Psoas muscle (tissue), 8 donors: ENCODE results near the gene CANX. TPM values are rescaled to one million over a fixed set of nuclear protein-coding genes. Genes with fewer than 3 reads are reported as not detected.
"Not testable (repeated sequence)": the region's sequence is repeated elsewhere in the genome, so short reads cannot be mapped to it uniquely, and the experiment has no call there.

Experiments
- ATAC-seq, 4 donors: fragments of 200-7000 bp; cut with Tn5 transposase; one replicate each; pipeline ENCODE4 v1.9.1; 2020; ENCODE audit warnings: moderate library complexity in 3 of 4, mild to moderate bottlenecking in 2 of 4
- DNase-seq, 2 donors: peaks; one replicate each; pipeline ENCODE4 v3.0.0-alpha.2; 2020
- H3K27ac ChIP-seq: fragments of 200-600 bp; one replicate; pipeline ENCODE4 v1.8.0; 2022
- H3K27me3 ChIP-seq, 3 donors: fragments of 200-600 bp in 1 of 3; one replicate each; pipeline versions ENCODE4 v1.6.1 to v1.8.0; 2013 to 2022; ENCODE audit warnings: low read length in 2 of 3, mild to moderate bottlenecking in 2 of 3, moderate library complexity in 1 of 3; ENCODE audit not compliant: insufficient read depth in 3 of 3
- H3K36me3 ChIP-seq, 2 donors: fragments of 200-600 bp in 1 of 2; one replicate each; pipeline versions ENCODE4 v1.6.1 to v1.8.0; 2013 to 2022; ENCODE audit warnings: low read depth in 1 of 2, mild to moderate bottlenecking in 1 of 2, moderate library complexity in 1 of 2; ENCODE audit not compliant: insufficient read depth in 1 of 2
- H3K4me1 ChIP-seq: fragments of 200-600 bp; one replicate; pipeline ENCODE4 v1.8.0; 2022
- H3K4me3 ChIP-seq: fragments of 200-600 bp; one replicate; pipeline ENCODE4 v1.8.0; 2022; ENCODE audit warnings: mild to moderate bottlenecking
- H3K9me3 ChIP-seq: fragments of 200-600 bp; one replicate; pipeline ENCODE4 v1.8.0; 2022
- CTCF ChIP-seq: fragments of 200-600 bp; IDR thresholded peaks from one replicate; pipeline ENCODE4 v1.8.0; 2022; ENCODE audit warnings: antibody characterized with exemption
- WGBS, 3 donors: extraction: QIAGEN DNeasy Blood & Tissue Kit; methylation state at CpG; one replicate each; pipeline versions ENCODE4 v1.1.6 to v1.1.7; 2013; 5-methylcytosine and 5-hydroxymethylcytosine counted together
- intact Hi-C, 2 donors: fragments of 100-400 bp; cut with DNase I; formaldehyde crosslinking; loops; one replicate each; pipeline versions ENCODE4 v1.11.0 to v1.14.2; 2022
- polyA plus RNA-seq, 3 donors: library from polyadenylated mRNA; stranded (reverse); fragments of 200-250 nt; gene quantifications; one replicate each; pipeline ENCODE4 v1.2.3, GENCODE V29; 2013
- total RNA-seq, 4 donors: library from RNA; stranded (reverse); fragmentation: NEBNext Ultra II Directional in 2 of 4; extraction: Animal tissue kit (Norgen Biotek cat#: 25700) in 2 of 4; gene quantifications; one replicate each; pipeline versions ENCODE4 v1.2.1 to v1.2.4, GENCODE V29; 2021 to 2023
- donor health status: healthy with polysubstance abuse.
- donor health status: DM: no; HTN: no; CAD: no; lungs with moderate emphysema.
- donor health status: Bipolar disorder and iron deficiency.
- donor health status: healthy.
- donor health status: DM: yes; HTN: yes; CAD: no.
- donor health status: DM: no; HTN: no; CAD: no.
- donor health status: DM: no; HTN: no; CAD: no.
- donor health status: DM: yes; HTN: yes; CAD: no.

CANX gene
- total and polyA plus RNA-seq, 7 donors, result 85.7 to 285 (median 225) TPM

- Histone ChIP-seq H3K36me3 (no peaks in the 10 kb centered on the region), H3K27me3 (no peaks in the 10 kb centered on the region), H3K4me1 (peaks cover 8% of the 10 kb centered on the region), H3K4me3 (no peak within 1 kb of the TSS), H3K9me3 (no peaks in the 10 kb centered on the region), H3K27ac (no peak within 1 kb of the TSS)
- 89 to 91% (median 91%) methylated on average over 5 of the region's 5 CpGs for WGBS, 3 donors
- ATAC-seq (no peak), DNase-seq (no peak)
- TF ChIP-seq CTCF, result no peak
- intact Hi-C loops, result no loop called here
Observed at GRCh38 chr5:179680780-179681401, 17.9 kb upstream of the CANX start, which contains the start of gene CBY3. Gene CBY3 (minus strand): TSS chr5:179681034. CDS start chr5:179680918, 116 bp downstream.

GRCh38 chr5:179689212-179689611, 9.6 kb upstream of the CANX start:
- intact Hi-C loops, H3K27me3 ChIP-seq, H3K4me1 ChIP-seq, ATAC-seq, H3K36me3 ChIP-seq, H3K9me3 ChIP-seq, H3K27ac ChIP-seq, DNase-seq, H3K4me3 ChIP-seq: not testable (repeated sequence)
- WGBS, 3 donors, result 80 to 88% (median 83%) methylated on average over 9 of the region's 9 CpGs

- H3K4me3 ChIP-seq, result no peak overlapping the region
- ATAC-seq (no peak), DNase-seq (no peak)
- peaks cover 5% of the 10 kb centered on the region for H3K4me1 ChIP-seq
- no peak overlapping the region for H3K27ac ChIP-seq
- no peaks in the 10 kb centered on the region for H3K36me3 ChIP-seq
- no peaks in the 10 kb centered on the region for H3K27me3 ChIP-seq
- intact Hi-C loops, result no loop called here
- no peak for TF ChIP-seq CTCF
- no peaks in the 10 kb centered on the region for H3K9me3 ChIP-seq
- 91 to 93% (median 92%) methylated on average over 6 of the region's 6 CpGs for WGBS, 3 donors
Observed at GRCh38 chr5:179694561-179694960, 4.2 kb upstream of the CANX start.

- intact Hi-C loops, result loop anchor here in 1 of 2 donors (5.0 kb wide), 2 partner anchors 36 to 74 kb away; partner anchors contain the start of genes HNRNPH1 and MAML1
- no peak for TF ChIP-seq CTCF
- no peak for ATAC-seq
Observed at GRCh38 chr5:179696603-179697002, 2.2 kb upstream of the CANX start.

GRCh38 chr5:179697108-179697507, 1.7 kb upstream of the CANX start:
- H3K27me3 ChIP-seq, result no peaks in the 10 kb centered on the region
- H3K27ac ChIP-seq, result peak overlapping the region; percentile 100
- no peaks in the 10 kb centered on the region for H3K9me3 ChIP-seq
- TF ChIP-seq CTCF, result no peak
- DNase-seq (no peak), ATAC-seq (no peak)
- WGBS, 3 donors, result 96 to 100% (median 99%) methylated on average over 2 of the region's 2 CpGs
- intact Hi-C loops, result loop anchor here in 1 of 2 donors (5.0 kb wide), 2 partner anchors 35 to 75 kb away; partner anchors contain the start of genes HNRNPH1 and MAML1
- peak overlapping the region; percentile 100 for H3K4me3 ChIP-seq
- no peaks in the 10 kb centered on the region for H3K36me3 ChIP-seq
- peaks cover 16% of the 10 kb centered on the region for H3K4me1 ChIP-seq

More at GRCh38 chr5:179696603-179697002, 2.2 kb upstream of the CANX start:
- no peak overlapping the region for H3K4me3 ChIP-seq
- WGBS, 3 donors, result 66 to 76% (median 73%) methylated on average over 3 of the region's 3 CpGs
- DNase-seq, result no peak
- H3K4me1 ChIP-seq, result peaks cover 16% of the 10 kb centered on the region
- no peaks in the 10 kb centered on the region for H3K36me3 ChIP-seq
- H3K27ac ChIP-seq, result peak overlapping the region; percentile 100
- no peaks in the 10 kb centered on the region for H3K27me3 ChIP-seq
- no peaks in the 10 kb centered on the region for H3K9me3 ChIP-seq

- WGBS, 3 donors, result 93 to 96% (median 95%) methylated on average over 15 of the region's 15 CpGs
- H3K4me3 ChIP-seq, result peak overlapping the region; percentile 100
- H3K36me3 ChIP-seq, DNase-seq, H3K27me3 ChIP-seq, H3K9me3 ChIP-seq, ATAC-seq: not testable (repeated sequence)
- H3K27ac ChIP-seq, result peak overlapping the region; percentile 100
- intact Hi-C loops, result loop anchor here in 1 of 2 donors (5.0 kb wide), 2 partner anchors 35 to 75 kb away; partner anchors contain the start of genes HNRNPH1 and MAML1
- peaks cover 16% of the 10 kb centered on the region for H3K4me1 ChIP-seq
Observed at GRCh38 chr5:179697543-179697942, 1.2 kb upstream of the CANX start.
